NOMO-1 treated with dmso at 0.1 percent for 144 hours (cell line): ENCODE measurements around the gene DOCK3.
"Not testable (repeated sequence)": the region's sequence is repeated elsewhere in the genome, so short reads cannot be mapped to it uniquely, and the experiment has no call there.

Experiments used
- DNase-seq: peaks from one replicate; lab custom pipeline; 2025; ENCODE audit not compliant: unreplicated experiment; lab: John Stamatoyannopoulos, UW

DOCK3 gene

DNA sequence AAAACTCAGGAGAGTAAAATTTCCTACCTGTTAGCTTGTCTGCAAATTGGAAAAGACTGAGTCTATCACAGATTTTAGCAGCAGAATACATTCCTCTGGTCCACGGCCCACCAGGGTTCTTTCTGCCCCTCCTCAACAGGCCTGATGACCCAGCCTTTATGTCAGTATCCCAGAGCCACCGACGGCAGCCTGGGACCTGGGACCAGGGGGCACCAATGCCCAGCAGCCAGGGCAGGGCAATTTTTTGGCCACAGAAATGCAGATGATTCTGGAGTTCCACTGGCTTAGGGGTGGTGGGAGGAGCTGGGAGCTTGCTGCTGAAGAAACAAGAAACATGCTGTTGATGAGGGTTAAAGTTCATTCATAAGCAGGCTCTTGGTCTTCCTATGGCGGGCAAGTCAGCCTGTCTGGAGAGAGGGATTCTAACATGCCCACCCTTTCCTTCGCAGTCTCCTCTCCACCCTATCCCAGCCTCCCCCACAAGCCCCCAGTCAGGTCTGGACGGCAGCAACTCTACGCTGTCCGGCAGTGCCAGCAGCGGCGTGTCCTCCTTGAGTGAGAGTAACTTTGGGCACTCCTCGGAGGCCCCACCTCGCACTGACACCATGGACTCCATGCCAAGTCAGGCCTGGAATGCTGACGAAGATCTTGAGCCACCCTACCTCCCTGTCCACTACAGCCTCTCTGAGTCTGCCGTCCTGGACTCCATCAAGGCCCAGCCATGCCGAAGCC, 706.0 kb downstream of the DOCK3 start:
- no peak for DNase-seq

DNA sequence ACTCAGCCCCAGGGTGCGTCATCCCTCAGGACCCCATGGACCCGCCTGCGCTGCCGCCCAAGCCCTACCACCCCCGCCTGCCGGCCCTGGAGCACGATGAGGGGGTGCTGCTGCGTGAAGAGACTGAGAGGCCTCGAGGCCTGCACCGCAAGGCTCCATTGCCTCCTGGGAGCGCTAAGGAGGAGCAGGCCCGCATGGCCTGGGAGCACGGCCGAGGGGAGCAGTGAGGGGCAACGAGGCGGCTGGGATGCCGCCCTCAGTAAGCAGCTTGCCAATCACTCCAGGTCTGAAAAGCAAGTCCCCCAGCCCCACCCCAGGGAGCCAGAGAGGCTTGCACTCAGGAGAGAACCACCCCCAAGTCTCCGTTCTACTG, 706.6 kb downstream of the DOCK3 start:
- DNase-seq = no peak

DNA sequence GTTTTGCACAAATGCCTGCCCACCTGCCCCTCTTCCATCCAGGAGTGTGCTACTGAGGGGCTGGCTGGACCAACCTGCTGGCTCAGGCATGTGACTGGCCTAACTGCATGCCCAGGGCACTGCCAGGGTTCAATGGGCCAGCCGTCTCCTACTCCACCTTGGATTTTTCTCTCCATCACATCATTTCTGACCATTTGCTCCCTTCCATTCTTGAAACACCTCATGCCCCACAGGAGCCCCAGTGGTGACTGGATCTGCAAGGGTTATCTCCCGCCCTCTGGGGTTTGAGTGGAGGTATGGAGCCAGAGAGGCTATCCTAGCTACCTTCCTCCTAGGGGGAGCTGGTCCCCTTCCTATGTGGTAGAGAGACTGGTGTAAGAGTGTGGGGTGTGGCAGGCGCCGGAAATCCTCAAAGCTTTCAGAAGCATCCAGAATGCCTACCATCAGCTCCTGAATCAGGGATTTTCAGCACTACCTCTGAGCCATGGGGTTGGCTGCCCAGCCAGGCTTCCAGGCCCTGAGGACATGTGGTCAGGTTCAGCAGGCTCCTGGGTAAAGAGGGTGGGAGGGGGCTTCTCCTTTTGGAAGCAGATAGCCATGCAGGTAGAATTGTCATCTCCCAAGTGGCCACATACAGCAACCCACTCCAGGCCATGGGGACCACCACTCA, 707.5 kb downstream of the DOCK3 start:
- DNase-seq = no peak

DNA sequence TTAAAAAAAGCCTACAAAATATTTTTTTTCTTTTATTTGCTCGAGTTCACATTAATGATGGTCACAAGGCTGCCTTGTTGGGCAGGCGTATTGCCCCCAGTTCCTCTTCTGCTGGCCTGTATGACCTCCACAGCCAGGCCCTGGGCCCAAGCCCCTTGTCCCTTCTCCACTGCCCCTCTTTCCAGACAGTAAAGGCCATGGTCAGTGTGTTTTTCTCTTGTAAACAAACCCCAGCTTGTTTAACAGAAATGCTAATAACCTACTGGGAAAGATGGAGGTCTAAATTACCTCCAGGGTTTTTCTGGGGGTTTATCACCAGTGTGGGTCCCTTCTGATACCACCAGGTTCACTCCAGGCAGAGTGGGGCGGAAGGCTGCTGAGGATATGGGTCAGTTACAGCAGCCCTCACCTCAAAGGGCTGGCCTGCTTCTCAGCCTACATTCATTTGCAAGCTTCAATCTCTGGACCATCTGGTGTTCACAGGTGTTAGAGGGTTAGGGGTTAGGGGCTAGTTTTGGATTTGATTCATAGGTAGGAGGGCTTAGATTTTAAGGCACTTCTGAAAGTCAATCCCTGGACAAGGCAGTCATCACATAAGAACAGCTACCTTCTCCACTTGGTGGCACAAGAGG, 708.3 kb downstream of the DOCK3 start:
- no peak for DNase-seq

DNA sequence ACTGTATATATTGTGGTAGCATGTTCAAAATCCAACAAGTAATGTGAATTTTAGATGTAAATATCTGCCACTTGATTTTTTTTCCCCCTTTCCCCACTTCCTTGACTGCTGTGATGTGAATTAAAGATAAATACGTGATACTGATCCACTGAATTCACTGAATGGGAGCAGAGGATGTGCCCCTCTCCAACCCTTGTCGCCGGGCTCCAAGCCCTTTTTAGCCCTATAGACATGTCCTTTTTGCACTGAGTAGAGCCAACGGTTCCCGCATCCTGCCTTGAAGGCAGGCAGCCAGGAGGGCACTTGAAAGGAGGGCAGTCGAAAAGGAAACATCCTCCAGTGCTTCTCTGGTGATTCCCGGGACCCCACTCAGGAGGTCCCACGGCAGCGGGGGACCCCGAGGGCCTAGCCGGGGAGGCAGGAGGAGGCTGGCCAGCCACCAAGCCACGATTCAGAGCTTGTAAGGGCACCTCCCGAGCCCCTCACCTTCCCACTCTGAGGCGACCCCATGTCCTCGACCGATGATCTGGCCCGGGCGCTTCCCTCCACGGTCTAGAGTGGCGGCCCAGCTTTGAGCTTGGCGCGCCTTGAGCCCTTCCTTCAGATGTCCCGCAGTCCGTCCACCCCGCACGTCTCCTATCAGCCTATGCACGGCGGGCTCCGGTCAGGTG, 709.5 kb downstream of the DOCK3 start:
- no peak for DNase-seq

DNA sequence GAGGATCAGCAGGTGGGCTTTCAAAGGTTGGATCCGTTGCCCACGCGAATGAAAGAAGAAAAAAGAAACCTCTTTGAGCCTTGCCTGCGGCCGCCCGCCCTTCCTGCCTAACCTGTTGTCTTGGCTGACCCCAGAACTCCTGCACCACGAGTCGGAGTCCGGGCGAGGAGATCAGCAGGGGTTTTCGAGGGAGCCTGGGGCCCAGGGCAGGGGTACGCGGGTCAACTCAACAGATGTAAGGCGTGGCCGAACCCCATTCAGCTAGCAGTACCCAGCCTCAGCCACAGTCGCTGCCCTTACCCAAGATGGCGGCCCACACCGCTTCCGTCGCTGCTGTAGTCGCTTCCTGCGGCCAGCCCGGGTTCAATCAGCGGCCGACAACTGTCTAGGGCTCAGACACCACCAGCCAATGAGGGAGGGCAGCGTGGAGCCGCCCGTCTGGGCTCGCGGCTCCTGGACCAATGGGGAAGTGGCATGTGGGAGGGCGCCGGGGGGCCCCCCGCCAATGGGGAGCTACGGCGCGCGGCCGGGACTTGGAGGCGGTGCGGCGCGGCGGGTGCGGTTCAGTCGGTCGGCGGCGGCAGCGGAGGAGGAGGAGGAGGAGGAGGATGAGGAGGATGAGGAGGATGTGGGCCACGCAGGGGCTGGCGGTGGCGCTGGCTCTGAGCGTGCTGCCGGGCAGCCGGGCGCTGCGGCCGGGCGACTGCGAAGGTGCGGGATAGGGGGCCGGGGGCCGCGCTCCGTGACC, 710.2 kb downstream of the DOCK3 start, which contains the start of gene MANF:
MANF (plus strand) TSS at position 566 of the 748 bp plus-strand sequence; CDS start at position 618, 52 bp downstream.
- peak; percentile 96 for DNase-seq

DNA sequence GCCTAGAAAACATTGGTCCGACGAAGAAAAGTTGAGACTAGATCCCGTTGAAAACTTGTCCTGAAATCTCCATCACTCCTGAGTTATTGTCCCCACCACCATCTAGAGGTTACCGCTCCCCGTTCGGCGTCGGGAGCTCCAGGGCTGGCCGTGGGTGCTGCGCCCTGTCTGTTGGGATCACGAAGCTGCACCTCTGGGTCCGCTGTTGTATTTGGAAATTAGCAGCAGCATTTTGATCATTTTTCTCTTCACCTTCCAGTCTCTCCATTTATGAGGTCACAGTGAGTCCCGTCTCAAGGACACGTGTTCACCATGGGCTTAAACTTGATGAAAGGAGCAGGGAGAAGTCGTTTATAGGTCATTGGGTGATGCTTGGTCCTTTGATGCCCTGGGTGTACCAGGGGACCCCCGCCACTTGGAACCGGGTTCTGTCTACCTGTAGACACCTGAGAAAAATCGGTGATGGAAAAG, 710.9 kb downstream of the DOCK3 start:
- DNase-seq = no peak

DNA sequence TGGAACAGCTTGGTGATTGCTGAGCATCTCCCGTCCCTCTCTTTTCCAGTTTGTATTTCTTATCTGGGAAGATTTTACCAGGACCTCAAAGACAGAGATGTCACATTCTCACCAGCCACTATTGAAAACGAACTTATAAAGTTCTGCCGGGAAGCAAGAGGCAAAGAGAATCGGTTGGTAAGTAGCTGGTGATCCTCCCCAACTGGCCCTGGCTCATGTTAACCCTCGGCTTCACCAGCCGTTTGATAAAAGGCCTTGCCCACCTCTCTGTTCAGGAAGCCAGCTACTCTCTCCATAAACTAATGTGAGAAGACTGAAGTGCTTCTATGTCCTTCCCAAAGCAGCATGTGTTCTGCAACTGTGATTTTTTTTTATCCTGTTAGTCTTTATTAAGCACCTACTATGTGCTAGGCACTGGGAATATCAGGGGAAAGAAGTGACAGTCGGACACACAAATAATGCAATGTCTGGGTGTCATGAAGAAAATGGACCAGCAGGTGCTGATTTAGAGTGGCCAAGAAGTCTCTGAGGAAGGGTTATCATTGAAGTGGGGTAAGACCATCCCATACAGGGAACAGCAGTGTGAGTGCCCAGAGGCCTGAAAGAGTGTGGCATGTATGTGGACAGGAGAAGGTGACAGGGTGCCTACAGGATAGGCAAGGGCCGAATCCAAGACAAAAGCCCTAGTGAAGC, 711.6 kb downstream of the DOCK3 start:
- DNase-seq = no peak

DNA sequence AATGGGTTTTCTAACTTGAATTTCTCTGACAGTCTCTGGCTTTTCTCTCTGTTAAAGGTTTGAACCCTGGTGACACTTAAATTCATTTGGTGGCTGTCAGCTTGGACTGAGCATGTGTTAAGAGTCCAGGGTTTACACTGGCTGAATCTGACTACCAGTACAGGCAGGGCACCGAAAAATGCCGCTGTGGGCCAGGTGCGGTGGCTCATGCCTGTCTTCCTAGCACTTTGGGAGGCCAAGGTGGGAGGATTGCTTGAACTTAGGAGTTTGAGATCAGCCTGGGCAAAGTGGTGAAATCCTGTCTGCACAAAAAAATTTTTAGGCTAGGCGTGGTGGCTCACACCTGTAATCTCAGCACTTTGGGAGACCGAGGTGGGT, 712.1 kb downstream of the DOCK3 start:
- no peak for DNase-seq

DNA sequence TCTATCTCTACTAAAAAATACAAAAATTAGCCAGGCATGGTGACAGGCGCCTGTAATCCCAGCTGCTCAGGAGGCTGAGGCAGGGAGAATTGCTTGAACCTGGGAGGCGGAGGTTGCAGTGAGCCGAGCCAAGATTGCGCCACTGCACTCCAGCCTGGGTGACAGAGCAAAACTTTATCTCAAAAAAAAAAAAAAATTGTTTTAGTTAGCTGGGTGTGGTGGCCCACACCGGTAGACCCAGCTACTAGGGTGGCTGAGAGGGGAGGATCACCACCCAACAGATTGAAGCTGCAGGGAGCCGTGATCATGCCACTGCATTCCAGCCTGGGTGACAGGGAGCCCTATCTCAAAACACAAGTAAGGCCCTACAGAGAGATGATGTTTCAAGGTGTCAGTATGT, 712.6 kb downstream of the DOCK3 start:
- not testable (repeated sequence) for DNase-seq

DNA sequence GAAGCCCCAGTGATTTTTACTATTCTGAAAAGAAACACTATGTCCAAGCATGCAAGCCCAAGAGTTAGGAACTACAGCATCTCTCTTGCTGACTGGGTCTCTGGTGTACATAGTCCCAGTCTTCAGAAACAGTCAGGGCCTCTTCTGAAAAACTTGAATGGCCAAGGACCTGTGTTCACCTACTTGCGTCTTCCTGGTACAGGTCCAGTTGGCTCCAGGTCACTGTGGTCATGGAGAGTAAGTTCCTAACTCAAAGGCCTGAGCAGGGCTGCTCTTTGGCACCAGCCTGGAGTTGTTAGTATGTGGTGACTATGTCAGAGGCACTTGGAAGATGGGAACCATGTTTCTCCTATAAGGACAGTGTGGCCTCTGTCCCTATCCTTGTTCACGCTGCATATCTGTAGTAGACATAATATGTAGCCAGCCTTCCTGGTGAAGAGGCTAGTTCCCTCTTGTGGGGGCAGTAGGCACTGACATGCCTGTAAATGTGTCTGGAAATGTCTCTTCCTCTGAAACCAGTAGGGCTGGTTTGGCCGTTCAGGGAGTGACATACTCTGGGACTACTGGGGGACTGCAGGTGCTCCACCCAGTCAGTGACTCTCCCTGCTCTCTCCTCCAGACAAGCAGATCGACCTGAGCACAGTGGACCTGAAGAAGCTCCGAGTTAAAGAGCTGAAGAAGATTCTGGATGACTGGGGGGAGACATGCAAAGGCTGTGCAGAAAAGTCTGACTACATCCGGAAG, 713.7 kb downstream of the DOCK3 start:
- DNase-seq = no peak

DNA sequence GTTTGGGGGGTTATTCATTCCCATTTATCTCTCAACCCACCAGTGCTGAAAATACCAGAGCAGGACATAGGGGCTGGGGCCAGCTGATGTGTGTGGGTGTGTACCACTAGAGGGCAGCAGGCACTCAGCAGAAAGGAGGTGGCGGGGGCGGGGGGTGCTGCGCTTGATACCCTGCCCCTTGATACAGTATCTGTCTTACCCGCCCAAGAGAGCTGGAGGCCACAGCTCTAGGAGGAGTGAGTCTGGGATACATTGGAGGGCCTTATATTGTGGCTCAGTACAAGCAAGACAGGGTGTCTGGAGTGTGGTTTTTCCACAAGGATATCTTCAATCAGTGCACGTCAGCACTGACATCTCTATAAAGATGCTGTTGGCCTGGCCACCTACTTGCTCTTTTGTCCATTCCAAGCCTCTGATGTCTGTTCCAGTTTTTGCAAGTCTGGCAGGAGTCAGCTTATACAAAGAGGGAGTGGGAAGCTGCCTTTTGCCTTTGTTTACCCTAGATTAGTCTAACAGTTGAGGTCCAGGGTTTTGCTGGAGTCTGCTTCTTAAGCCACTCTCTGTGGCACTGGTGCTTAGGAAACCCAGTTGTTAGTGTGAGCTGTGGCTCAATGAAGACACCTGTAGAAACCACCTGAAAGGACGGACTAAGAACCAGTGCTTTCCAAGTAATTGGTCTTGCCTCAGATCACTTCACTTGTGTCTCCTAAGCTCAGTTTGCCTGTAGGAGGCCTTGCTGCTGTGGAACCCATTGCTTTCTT, 714.9 kb downstream of the DOCK3 start:
- no peak for DNase-seq

DNA sequence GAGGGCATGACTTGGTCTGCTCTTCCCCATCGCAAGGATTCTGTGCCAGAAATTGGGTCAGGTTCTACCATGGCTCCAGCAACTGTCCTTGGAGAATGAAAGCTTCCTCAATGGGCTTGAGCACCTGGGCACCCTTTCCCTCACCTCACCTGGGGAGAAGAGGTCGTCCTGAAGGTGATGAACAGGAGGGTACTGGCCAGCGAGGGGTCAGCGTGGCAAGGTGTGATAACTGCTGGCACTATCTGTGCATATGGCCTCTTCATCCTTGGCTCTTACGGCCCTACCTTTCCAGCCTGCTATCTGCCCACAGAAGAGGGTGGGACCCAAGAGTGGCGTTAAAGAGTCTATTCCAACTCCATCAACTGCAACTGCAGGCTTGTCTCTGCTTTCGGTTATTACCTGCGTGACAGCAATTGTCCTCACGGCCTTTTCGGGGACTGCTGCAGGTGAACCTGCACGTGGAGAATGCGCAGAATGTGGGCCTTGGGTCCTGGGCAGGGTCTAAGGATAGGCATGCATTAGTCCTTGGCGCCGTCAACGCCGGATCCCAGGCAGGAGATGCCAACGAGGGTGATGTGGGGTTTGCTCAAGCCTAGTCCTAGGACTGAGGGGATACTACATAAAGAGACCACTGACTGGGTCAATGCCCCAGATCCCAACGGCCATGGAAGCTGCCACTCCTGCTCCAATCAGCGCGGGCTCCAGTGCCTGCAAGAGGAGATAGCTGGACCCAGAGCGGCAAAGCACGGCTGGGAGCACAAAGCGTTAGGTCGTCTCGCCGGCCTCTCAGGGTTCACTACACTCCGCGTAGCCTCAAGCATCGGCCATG, 715.7 kb downstream of the DOCK3 start:
- no peak for DNase-seq

DNA sequence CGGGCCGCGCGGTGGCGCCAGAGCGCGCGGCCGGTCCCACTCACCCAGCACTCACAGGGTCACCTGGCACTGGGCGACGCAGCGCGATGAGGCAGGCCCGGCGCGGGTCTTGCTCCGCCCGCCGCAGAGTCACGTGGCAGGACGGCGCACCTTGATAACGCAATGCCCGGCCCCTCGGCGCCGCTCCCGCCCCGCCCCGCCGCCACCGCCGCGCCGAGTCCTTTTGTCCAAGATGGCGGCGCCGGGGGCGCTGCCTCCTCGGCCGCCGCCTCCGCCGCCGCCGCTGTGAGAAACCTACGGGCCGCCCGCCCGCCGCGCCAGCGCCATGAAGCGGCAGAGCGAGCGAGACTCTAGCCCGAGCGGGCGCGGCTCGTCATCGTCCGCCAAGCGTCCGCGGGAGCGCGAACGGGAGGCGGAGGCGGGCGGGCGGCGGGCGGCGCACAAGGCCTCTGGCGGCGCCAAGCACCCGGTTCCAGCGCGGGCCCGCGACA, 716.4 kb downstream of the DOCK3 start, which contains the start of gene RBM15B:
RBM15B (plus strand) TSS at position 211 of the 491 bp plus-strand sequence; CDS start at position 326, 115 bp downstream.
- DNase-seq = peak; percentile 94

DNA sequence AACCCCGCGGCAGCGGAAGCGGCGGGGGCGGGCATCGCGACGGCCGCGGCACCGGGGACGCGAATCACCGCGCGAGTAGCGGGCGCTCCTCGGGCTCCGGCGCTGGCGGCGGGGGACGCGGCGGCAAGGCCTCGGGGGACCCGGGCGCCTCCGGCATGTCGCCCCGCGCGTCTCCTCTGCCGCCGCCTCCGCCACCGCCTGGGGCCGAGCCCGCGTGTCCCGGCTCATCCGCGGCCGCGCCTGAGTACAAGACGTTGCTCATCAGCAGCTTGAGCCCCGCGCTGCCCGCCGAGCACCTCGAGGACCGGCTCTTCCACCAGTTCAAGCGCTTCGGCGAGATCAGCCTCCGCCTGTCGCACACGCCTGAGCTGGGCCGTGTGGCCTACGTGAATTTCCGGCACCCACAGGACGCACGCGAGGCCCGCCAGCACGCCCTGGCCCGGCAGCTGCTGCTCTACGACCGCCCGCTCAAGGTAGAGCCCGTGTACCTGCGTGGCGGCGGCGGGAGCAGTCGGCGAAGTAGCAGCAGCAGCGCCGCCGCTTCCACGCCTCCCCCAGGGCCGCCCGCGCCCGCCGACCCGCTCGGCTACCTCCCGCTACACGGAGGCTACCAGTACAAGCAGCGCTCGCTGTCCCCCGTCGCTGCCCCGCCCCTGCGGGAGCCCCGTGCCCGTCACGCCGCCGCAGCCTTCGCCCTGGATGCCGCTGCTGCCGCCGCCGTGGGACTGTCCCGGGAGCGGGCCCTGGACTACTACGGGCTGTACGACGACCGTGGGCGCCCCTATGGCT, 717.0 kb downstream of the DOCK3 start:
- no peak for DNase-seq

DNA sequence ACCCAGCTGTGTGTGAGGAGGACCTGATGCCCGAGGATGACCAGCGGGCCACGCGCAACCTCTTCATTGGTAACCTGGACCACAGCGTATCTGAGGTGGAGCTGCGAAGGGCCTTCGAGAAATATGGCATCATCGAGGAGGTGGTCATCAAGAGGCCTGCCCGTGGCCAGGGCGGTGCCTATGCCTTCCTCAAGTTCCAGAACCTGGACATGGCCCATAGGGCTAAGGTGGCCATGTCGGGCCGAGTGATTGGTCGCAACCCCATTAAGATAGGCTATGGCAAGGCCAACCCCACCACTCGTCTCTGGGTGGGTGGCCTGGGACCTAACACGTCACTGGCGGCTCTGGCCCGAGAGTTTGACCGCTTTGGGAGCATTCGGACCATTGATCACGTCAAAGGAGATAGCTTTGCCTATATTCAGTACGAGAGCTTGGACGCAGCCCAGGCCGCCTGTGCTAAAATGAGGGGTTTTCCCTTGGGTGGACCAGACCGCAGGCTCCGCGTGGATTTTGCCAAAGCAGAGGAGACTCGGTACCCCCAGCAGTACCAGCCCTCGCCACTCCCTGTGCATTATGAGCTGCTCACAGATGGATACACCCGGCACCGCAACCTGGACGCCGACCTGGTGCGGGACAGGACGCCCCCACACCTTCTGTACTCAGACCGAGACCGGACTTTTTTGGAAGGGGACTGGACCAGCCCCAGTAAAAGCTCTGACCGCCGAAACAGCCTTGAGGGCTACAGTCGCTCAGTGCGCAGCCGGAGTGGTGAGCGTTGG, 717.8 kb downstream of the DOCK3 start:
- no peak for DNase-seq
